GM23338 (cell line): ENCODE data around the gene SSB. TPM values are rescaled to one million over a fixed set of nuclear protein-coding genes. Genes with fewer than 3 reads are reported as not detected.

Experiments
- ATAC-seq: fragments of 200-7000 bp; cut with Tn5 transposase; 3 replicates; pipeline ENCODE4 v1.9.1; 2020
- DNase-seq: peaks from one replicate; pipeline ENCODE4 v3.0.0-alpha.2; 2015; ENCODE audit warnings: low spot score
- H2AFZ ChIP-seq: fragments of 200-600 bp; sonication (generic); 2 replicates; pipeline ENCODE4 v1.8.0; 2016; ENCODE audit warnings: antibody characterized with exemption, mild to moderate bottlenecking, moderate library complexity
- H3F3A ChIP-seq: fragments of 200-600 bp; sonication (generic); replicated peaks from 2 replicates; pipeline ENCODE4 v1.8.0; 2017; ENCODE audit warnings: antibody characterized with exemption, mixed run types, low read depth
- H3K27ac ChIP-seq: fragments of 200-600 bp; sonication (generic); 2 replicates; pipeline ENCODE4 v1.6.1; 2016; ENCODE audit warnings: low read depth
- H3K27me3 ChIP-seq: fragments of 200-600 bp; sonication (generic); 2 replicates; pipeline ENCODE4 v1.8.0; 2016; ENCODE audit warnings: mild to moderate bottlenecking, mixed run types, moderate library complexity; ENCODE audit not compliant: insufficient read depth
- H3K36me3 ChIP-seq: fragments of 200-600 bp; sonication (generic); 2 replicates; pipeline ENCODE4 v1.8.0; 2016; ENCODE audit warnings: mild to moderate bottlenecking; ENCODE audit not compliant: insufficient read depth
- H3K4me1 ChIP-seq: fragments of 200-600 bp; sonication (generic); 2 replicates; pipeline ENCODE4 v1.8.0; 2016; ENCODE audit warnings: mild to moderate bottlenecking, moderate library complexity; ENCODE audit not compliant: insufficient read depth
- H3K4me2 ChIP-seq: fragments of 200-600 bp; sonication (generic); 2 replicates; pipeline ENCODE4 v1.7.1; 2017; ENCODE audit warnings: mixed run types
- H3K4me3 ChIP-seq: fragments of 200-600 bp; sonication (generic); 2 replicates; pipeline ENCODE4 v1.6.1; 2016; ENCODE audit warnings: mixed run types
- H3K79me2 ChIP-seq: fragments of 200-600 bp; sonication (generic); replicated peaks from 2 replicates; pipeline ENCODE4 v1.8.0; 2017; ENCODE audit warnings: mild to moderate bottlenecking; ENCODE audit not compliant: insufficient read depth
- H3K9me2 ChIP-seq: fragments of 200-600 bp; sonication (generic); 2 replicates; pipeline ENCODE4 v1.8.0; 2017; ENCODE audit not compliant: insufficient read depth
- H4K20me1 ChIP-seq: fragments of 200-600 bp; sonication (generic); replicated peaks from 2 replicates; pipeline ENCODE4 v1.8.0; 2017; ENCODE audit warnings: mild to moderate bottlenecking; ENCODE audit not compliant: insufficient read depth
- H3K27ac Mint-ChIP-seq: 2 replicates; pipeline ENCODE4 v1.8.0; 2020; ENCODE audit warnings: inconsistent platforms, mild to moderate bottlenecking, moderate library complexity, mixed read lengths
- H3K27me3 Mint-ChIP-seq: 3 replicates; pipeline ENCODE4 v1.8.0; 2022; ENCODE audit warnings: low read depth, mild to moderate bottlenecking, moderate library complexity, mixed read lengths, inconsistent platforms; ENCODE audit not compliant: insufficient read depth, poor library complexity
- H3K36me3 Mint-ChIP-seq: 3 replicates; pipeline ENCODE4 v1.8.0; 2021; ENCODE audit warnings: low read depth, mild to moderate bottlenecking, inconsistent platforms, moderate library complexity, mixed read lengths
- H3K4me1 Mint-ChIP-seq: 3 replicates; pipeline ENCODE4 v1.8.0; 2020; ENCODE audit warnings: mild to moderate bottlenecking, inconsistent platforms, mixed read lengths
- H3K4me3 Mint-ChIP-seq: 3 replicates; pipeline ENCODE4 v1.8.0; 2021; ENCODE audit warnings: moderate library complexity, mild to moderate bottlenecking, inconsistent platforms, mixed read lengths
- H3K9me3 Mint-ChIP-seq: 3 replicates; pipeline ENCODE4 v1.8.0; 2020; ENCODE audit warnings: moderate library complexity, mild to moderate bottlenecking, inconsistent platforms, mixed read lengths
- CREB1 ChIP-seq: fragments of 250-450 bp; sonication (Bioruptor Pico); IDR thresholded peaks from 2 replicates; pipeline ENCODE4 v1.5.0; 2020; ENCODE audit warnings: low read depth, mild to moderate bottlenecking, moderate library complexity
- ETS1 ChIP-seq: IDR thresholded peaks from 2 replicates; pipeline ENCODE4 v1.6.1; 2016; ENCODE audit warnings: antibody characterized with exemption
- EZH2 ChIP-seq: fragments of 200-600 bp; sonication (generic); IDR thresholded peaks from one replicate; pipeline ENCODE4 v1.8.0; 2017; ENCODE audit warnings: antibody characterized with exemption, mild to moderate bottlenecking, low read depth; ENCODE audit not compliant: unreplicated experiment
- EZH2phosphoT487 ChIP-seq: fragments of 200-600 bp; sonication (generic); IDR thresholded peaks from one replicate; pipeline ENCODE4 v1.8.1; 2018; ENCODE audit warnings: antibody characterized with exemption; ENCODE audit not compliant: unreplicated experiment
- POLR2AphosphoS5 ChIP-seq: IDR thresholded peaks from 2 replicates; pipeline ENCODE4 v1.6.1; 2016; ENCODE audit warnings: antibody characterized with exemption, low read depth
- STAT1 ChIP-seq: IDR thresholded peaks from one replicate; pipeline ENCODE4 v1.6.1; 2016; ENCODE audit warnings: antibody characterized with exemption; ENCODE audit not compliant: unreplicated experiment
- ZNF114 ChIP-seq: fragments of 250-450 bp; sonication (Bioruptor Pico); IDR thresholded peaks from 2 replicates; pipeline ENCODE4 v1.5.0; 2020; ENCODE audit warnings: mild to moderate bottlenecking, moderate library complexity
- ZNF331 ChIP-seq: fragments of 250-450 bp; sonication (Bioruptor Pico); IDR thresholded peaks from 2 replicates; pipeline ENCODE4 v1.5.0; 2020; ENCODE audit warnings: low read depth, mild to moderate bottlenecking, moderate library complexity
- ZNF462 ChIP-seq: fragments of 250-450 bp; sonication (Bioruptor Pico); IDR thresholded peaks from 2 replicates; pipeline ENCODE4 v1.5.0; 2020; ENCODE audit warnings: mild to moderate bottlenecking, moderate library complexity
- polyA plus RNA-seq: library from polyadenylated mRNA; unstranded; fragments of >200 nt; fragmentation: Nextera tagmentation; extraction: Ambion mirVana; gene quantifications from 2 replicates; pipeline ENCODE4 v1.2.1, GENCODE V29; 2016
- total RNA-seq: library from RNA; depleted of rRNA; stranded (reverse); fragments of >200 nt; shearing (Covaris generic); gene quantifications from 2 replicates; pipeline ENCODE4 v1.2.3, GENCODE V29; 2014

The SSB gene
- total and polyA plus RNA-seq, 2 experiments from 2014 or later: 246 to 1,104 TPM

- peaks cover 9% of the 10 kb centered on the region for H3K4me1 Mint-ChIP-seq
- Histone ChIP-seq H3K27me3 (no peaks in the 10 kb centered on the region), H3K4me2 (no peak overlapping the region), H2AFZ (no peak overlapping the region), H3K9me2 (no peaks in the 10 kb centered on the region), H3K27ac (no peak overlapping the region), H3K36me3 (peaks cover 76% of the 10 kb centered on the region), H3K79me2 (peaks cover 19% of the 10 kb centered on the region), H3K4me3 (no peak overlapping the region), H3K4me1 (no peaks in the 10 kb centered on the region), H4K20me1 (peaks cover 4% of the 10 kb centered on the region; the same call in 1 of the 2 replicates), H3F3A (peaks cover 6% of the 10 kb centered on the region; the same call in 1 of the 2 replicates)
- no peak overlapping the region for H3K27ac Mint-ChIP-seq
- DNase-seq: no peak
- H3K9me3 Mint-ChIP-seq: no peaks in the 10 kb centered on the region
- no peak for TF ChIP-seq ZNF331
- TF ChIP-seq ETS1: no peak
- no peak for TF ChIP-seq EZH2
- TF ChIP-seq ZNF462 (CRISPR knock-in tag): no peak
- no peak for TF ChIP-seq CREB1 (CRISPR knock-in tag)
- TF ChIP-seq EZH2phosphoT487: no peak
- TF ChIP-seq POLR2AphosphoS5: no peak
- no peak for TF ChIP-seq STAT1
- TF ChIP-seq ZNF114 (CRISPR knock-in tag): no peak
- H3K36me3 Mint-ChIP-seq: peaks cover 87% of the 10 kb centered on the region
- peaks cover 3% of the 10 kb centered on the region for H3K27me3 Mint-ChIP-seq
- no peak for ATAC-seq
- no peak overlapping the region for H3K4me3 Mint-ChIP-seq
Measured at GRCh38 chr2:169808221-169808620, 9.6 kb downstream of the SSB start.
